ENCODE data around the gene KCNH2. TPM values are rescaled to one million over a fixed set of nuclear protein-coding genes. Genes with fewer than 3 reads are reported as not detected.

The KCNH2 gene
- total and polyA plus RNA-seq, 3 experiments from 2014 or later, result 0.11 to 0.63 (median 0.24) TPM

GRCh38 chr7:150972023-150972468 is 6.1 kb downstream of the KCNH2 start:
- no peaks in the 10 kb centered on the region for H3K9me3 Mint-ChIP-seq
- H3K9me3 ChIP-seq (ENCODE audit: low read length), result no peaks in the 10 kb centered on the region
- H3K36me3 Mint-ChIP-seq, result peaks cover 0 to 1% (median 0%) of the 10 kb centered on the region in 3 donors
- peaks cover 11% of the 10 kb centered on the region for H3K27me3 ChIP-seq (ENCODE audit: insufficient read depth, low read length, poor library complexity, severe bottlenecking)
- DNase-seq, result no peak
- no peak overlapping the region for H3K4me3 ChIP-seq (ENCODE audit: low read length)
- H3K27ac Mint-ChIP-seq, result no peak overlapping the region
- ChIA-PET CTCF (no interaction called here), POLR2A (no interaction called here)
- H3K36me3 ChIP-seq (ENCODE audit: insufficient read depth, low read length), result no peaks in the 10 kb centered on the region
- peaks cover 31% of the 10 kb centered on the region for H3K4me1 ChIP-seq (ENCODE audit: insufficient read depth, low read length)
- H3K4me3 Mint-ChIP-seq, result no peak overlapping the region
- no peak overlapping the region for H3K27ac ChIP-seq (ENCODE audit: low read depth, low read length)
- peaks cover 13 to 17% of the 10 kb centered on the region in 2 donors for H3K27me3 Mint-ChIP-seq
- peaks cover 22 to 31% (median 23%) of the 10 kb centered on the region in 3 donors for H3K4me1 Mint-ChIP-seq

GRCh38 chr7:150971242-150972022 is 6.7 kb downstream of the KCNH2 start:
- peaks cover 18 to 26% (median 19%) of the 10 kb centered on the region in 3 donors for H3K4me1 Mint-ChIP-seq
- peaks cover 9 to 13% of the 10 kb centered on the region in 2 donors for H3K27me3 Mint-ChIP-seq
- peaks cover 25% of the 10 kb centered on the region for H3K4me1 ChIP-seq (ENCODE audit: insufficient read depth, low read length)
- POLR2A ChIA-PET, result no interaction called here
- H3K27ac Mint-ChIP-seq, result peak overlapping the region in 1 of 8 donors; percentile 78
- no peak for DNase-seq
- H3K27me3 ChIP-seq (ENCODE audit: insufficient read depth, low read length, poor library complexity, severe bottlenecking), result peaks cover 5% of the 10 kb centered on the region
- H3K4me3 ChIP-seq (ENCODE audit: low read length), result no peak overlapping the region
- peaks cover 0 to 1% (median 0%) of the 10 kb centered on the region in 3 donors for H3K36me3 Mint-ChIP-seq
- peak overlapping the region in 1 of 7 donors; percentile 38 for H3K4me3 Mint-ChIP-seq
- H3K9me3 ChIP-seq (ENCODE audit: low read length), result no peaks in the 10 kb centered on the region
- CTCF ChIA-PET, result interaction anchor here (1.0 to 1.4 kb wide), 2 partner anchors 13 to 42 kb away, joined by 3 read pairs; no protein-coding TSS in a partner anchor
- H3K9me3 Mint-ChIP-seq, result no peaks in the 10 kb centered on the region
- no peaks in the 10 kb centered on the region for H3K36me3 ChIP-seq (ENCODE audit: insufficient read depth, low read length)
- no peak overlapping the region for H3K27ac ChIP-seq (ENCODE audit: low read depth, low read length)

- ChIA-PET POLR2A (no interaction called here), CTCF (interaction anchor here (1.0 to 2.6 kb wide), 4 partner anchors 11 to 48 kb away, joined by 3 to 7 read pairs (median 4); no protein-coding TSS in a partner anchor)
- Histone ChIP-seq H3K27me3 (ENCODE audit: insufficient read depth, low read length, poor library complexity, severe bottlenecking) (no peaks in the 10 kb centered on the region), H3K9me3 (ENCODE audit: low read length) (no peaks in the 10 kb centered on the region), H3K4me3 (ENCODE audit: low read length) (no peak overlapping the region), H3K36me3 (ENCODE audit: insufficient read depth, low read length) (no peaks in the 10 kb centered on the region), H3K4me1 (ENCODE audit: insufficient read depth, low read length) (peaks cover 15% of the 10 kb centered on the region), H3K27ac (ENCODE audit: low read depth, low read length) (no peak overlapping the region)
- Mint-ChIP-seq H3K4me3 (no peak overlapping the region), H3K4me1 (peaks cover 14 to 24% (median 16%) of the 10 kb centered on the region in 3 donors), H3K9me3 (no peaks in the 10 kb centered on the region), H3K27me3 (peaks cover 5% of the 10 kb centered on the region in 2 donors), H3K27ac (peak overlapping the region in 1 of 8 donors; percentile 60), H3K36me3 (peaks cover 0 to 1% (median 0%) of the 10 kb centered on the region in 3 donors)
- DNase-seq, result no peak
Observed at GRCh38 chr7:150970424-150970823, 7.7 kb downstream of the KCNH2 start.

GRCh38 chr7:150969475-150969874 is 8.6 kb downstream of the KCNH2 start:
- DNase-seq, result no peak
- no peak overlapping the region for H3K27ac Mint-ChIP-seq
- Histone ChIP-seq H3K27ac (ENCODE audit: low read depth, low read length) (no peak overlapping the region), H3K9me3 (ENCODE audit: low read length) (no peaks in the 10 kb centered on the region), H3K4me1 (ENCODE audit: insufficient read depth, low read length) (peaks cover 16% of the 10 kb centered on the region), H3K4me3 (ENCODE audit: low read length) (no peak overlapping the region), H3K36me3 (ENCODE audit: insufficient read depth, low read length) (no peaks in the 10 kb centered on the region), H3K27me3 (ENCODE audit: insufficient read depth, low read length, poor library complexity, severe bottlenecking) (no peaks in the 10 kb centered on the region)
- no peaks in the 10 kb centered on the region for H3K9me3 Mint-ChIP-seq
- ChIA-PET CTCF (interaction anchor here (1.3 to 2.6 kb wide), 3 partner anchors 10 to 48 kb away, joined by 3 to 7 read pairs (median 5); no protein-coding TSS in a partner anchor), POLR2A (no interaction called here)
- H3K27me3 Mint-ChIP-seq, result peaks cover 4% of the 10 kb centered on the region in 2 donors
- H3K4me3 Mint-ChIP-seq, result no peak overlapping the region
- peaks cover 9 to 17% (median 13%) of the 10 kb centered on the region in 3 donors for H3K4me1 Mint-ChIP-seq
- peaks cover 0 to 1% (median 0%) of the 10 kb centered on the region in 3 donors for H3K36me3 Mint-ChIP-seq

- POLR2A ChIA-PET, result no interaction called here
- Histone ChIP-seq H3K4me1 (ENCODE audit: insufficient read depth, low read length) (peaks cover 16% of the 10 kb centered on the region), H3K9me3 (ENCODE audit: low read length) (no peaks in the 10 kb centered on the region), H3K4me3 (ENCODE audit: low read length) (no peak overlapping the region), H3K27me3 (ENCODE audit: insufficient read depth, low read length, poor library complexity, severe bottlenecking) (no peaks in the 10 kb centered on the region), H3K27ac (ENCODE audit: low read depth, low read length) (no peak overlapping the region), H3K36me3 (ENCODE audit: insufficient read depth, low read length) (no peaks in the 10 kb centered on the region)
- H3K4me3 Mint-ChIP-seq, result peak overlapping the region in 1 of 7 donors; percentile 13
- H3K27me3 Mint-ChIP-seq, result peaks cover 2 to 4% of the 10 kb centered on the region in 2 donors
- H3K9me3 Mint-ChIP-seq, result no peaks in the 10 kb centered on the region
- H3K4me1 Mint-ChIP-seq, result peaks cover 5 to 11% (median 7%) of the 10 kb centered on the region in 3 donors
- CTCF ChIA-PET, result interaction anchor here (1.3 to 2.6 kb wide), 4 partner anchors 9 to 142 kb away, joined by 3 to 7 read pairs (median 4); no protein-coding TSS in a partner anchor
- no peak overlapping the region for H3K27ac Mint-ChIP-seq
- H3K36me3 Mint-ChIP-seq, result peaks cover 0 to 1% (median 0%) of the 10 kb centered on the region in 3 donors
- DNase-seq, result no peak
Observed at GRCh38 chr7:150968734-150969372, 9.3 kb downstream of the KCNH2 start.

- Histone ChIP-seq H3K27ac (ENCODE audit: low read depth, low read length) (no peak overlapping the region), H3K27me3 (ENCODE audit: insufficient read depth, low read length, poor library complexity, severe bottlenecking) (no peaks in the 10 kb centered on the region), H3K36me3 (ENCODE audit: insufficient read depth, low read length) (no peaks in the 10 kb centered on the region), H3K4me1 (ENCODE audit: insufficient read depth, low read length) (peaks cover 10% of the 10 kb centered on the region), H3K9me3 (ENCODE audit: low read length) (no peaks in the 10 kb centered on the region), H3K4me3 (ENCODE audit: low read length) (no peak overlapping the region)
- H3K27ac Mint-ChIP-seq, result peak overlapping the region in 1 of 8 donors; percentile 59
- ChIA-PET CTCF (interaction anchor here (1.3 to 2.6 kb wide), 5 partner anchors 8 to 143 kb away, joined by 3 to 7 read pairs (median 4); no protein-coding TSS in a partner anchor), POLR2A (no interaction called here)
- DNase-seq, result no peak
- H3K9me3 Mint-ChIP-seq, result no peaks in the 10 kb centered on the region
- peaks cover 4 to 6% (median 6%) of the 10 kb centered on the region in 3 donors for H3K4me1 Mint-ChIP-seq
- H3K4me3 Mint-ChIP-seq, result no peak overlapping the region
- H3K36me3 Mint-ChIP-seq, result peaks cover 0 to 1% (median 0%) of the 10 kb centered on the region in 3 donors
- peaks cover 2 to 4% of the 10 kb centered on the region in 2 donors for H3K27me3 Mint-ChIP-seq
Observed at GRCh38 chr7:150968056-150968733, 9.9 kb downstream of the KCNH2 start.

- H3K4me1 ChIP-seq (ENCODE audit: insufficient read depth, low read length), result peaks cover 9% of the 10 kb centered on the region
- Mint-ChIP-seq H3K27me3 (peaks cover 5 to 12% of the 10 kb centered on the region in 2 donors), H3K4me3 (no peak overlapping the region), H3K27ac (no peak overlapping the region), H3K36me3 (peaks cover 0 to 1% (median 0%) of the 10 kb centered on the region in 3 donors), H3K4me1 (peaks cover 0 to 3% (median 2%) of the 10 kb centered on the region in 3 donors), H3K9me3 (no peaks in the 10 kb centered on the region)
- CTCF ChIA-PET, result interaction anchor here (1.3 to 1.5 kb wide), 2 partner anchors 27 to 144 kb away, joined by 3 to 4 read pairs; no protein-coding TSS in a partner anchor
- H3K4me3 ChIP-seq (ENCODE audit: low read length), result no peak overlapping the region
- H3K36me3 ChIP-seq (ENCODE audit: insufficient read depth, low read length), result no peaks in the 10 kb centered on the region
- POLR2A ChIA-PET, result no interaction called here
- no peak for DNase-seq
- H3K27ac ChIP-seq (ENCODE audit: low read depth, low read length), result no peak overlapping the region
- H3K27me3 ChIP-seq (ENCODE audit: insufficient read depth, low read length, poor library complexity, severe bottlenecking), result no peaks in the 10 kb centered on the region
- no peaks in the 10 kb centered on the region for H3K9me3 ChIP-seq (ENCODE audit: low read length)
Observed at GRCh38 chr7:150967349-150967748, 10.8 kb downstream of the KCNH2 start.
